HG02840 (cell line): Measurements from ENCODE around the gene SUN3.

Source experiments
- ATAC-seq: cut with Tn5 transposase; IDR thresholded peaks from one replicate; pipeline ENCODE4 v1.9.1; 2021; ENCODE audit warnings: mild to moderate bottlenecking, moderate library complexity, moderate number of reproducible peaks; ENCODE audit not compliant: unreplicated experiment, low FRiP score

Gene SUN3

GRCh38 chr7:48028938-48029337 is at the start of gene SUN3:
Gene SUN3, minus strand, starts transcription at chr7:48029107. Its CDS starts 169 bp downstream, at chr7:48028938.
- ATAC-seq = no peak

GRCh38 chr7:48078470-48078869 is 49.6 kb upstream of the SUN3 start:
- no peak for ATAC-seq

GRCh38 chr7:48077423-48077822 is 48.5 kb upstream of the SUN3 start:
- ATAC-seq = no peak

GRCh38 chr7:48074204-48074654 is 45.3 kb upstream of the SUN3 start:
- no peak for ATAC-seq

GRCh38 chr7:48067475-48067874 is 38.6 kb upstream of the SUN3 start:
- ATAC-seq = no peak

- ATAC-seq = no peak
Observed at GRCh38 chr7:48063985-48064384, 35.1 kb upstream of the SUN3 start.

- ATAC-seq = no peak
Observed at GRCh38 chr7:48059706-48060105, 30.8 kb upstream of the SUN3 start.

GRCh38 chr7:48058990-48059389 is 30.1 kb upstream of the SUN3 start:
- no peak for ATAC-seq

GRCh38 chr7:48053736-48054135 is 24.8 kb upstream of the SUN3 start:
- no peak for ATAC-seq

- ATAC-seq = no peak
Observed at GRCh38 chr7:48052748-48053147, 23.8 kb upstream of the SUN3 start.

GRCh38 chr7:48049850-48050249 is 20.9 kb upstream of the SUN3 start:
- no peak for ATAC-seq

GRCh38 chr7:48048113-48048512 is 19.2 kb upstream of the SUN3 start:
- no peak for ATAC-seq

GRCh38 chr7:48046458-48046857 is 17.6 kb upstream of the SUN3 start:
- no peak for ATAC-seq

- no peak for ATAC-seq
Observed at GRCh38 chr7:48045195-48045765, 16.4 kb upstream of the SUN3 start.

GRCh38 chr7:48042636-48043035 is 13.7 kb upstream of the SUN3 start:
- no peak for ATAC-seq

- ATAC-seq = no peak
Observed at GRCh38 chr7:48042216-48042615, 13.3 kb upstream of the SUN3 start.

- ATAC-seq = no peak
Observed at GRCh38 chr7:48041653-48041970, 12.7 kb upstream of the SUN3 start.

GRCh38 chr7:48040944-48041652 is 12.2 kb upstream of the SUN3 start:
- ATAC-seq = no peak

- no peak for ATAC-seq
Observed at GRCh38 chr7:48038815-48039506, 10.1 kb upstream of the SUN3 start.

- no peak for ATAC-seq
Observed at GRCh38 chr7:48035967-48036478, 7.1 kb upstream of the SUN3 start.

GRCh38 chr7:48035301-48035966 is 6.5 kb upstream of the SUN3 start, which contains the start of gene C7orf57:
Gene C7orf57, plus strand, starts transcription at chr7:48035543. Its CDS starts 766 bp downstream, at chr7:48036309.
- ATAC-seq = peak; percentile 100
